Liver (tissue), 9 donors: Measurements from ENCODE around the gene MAP3K15. TPM values are rescaled to one million over a fixed set of nuclear protein-coding genes. Genes with fewer than 3 reads are reported as not detected.

Source experiments
- DNase-seq: peaks from one replicate; pipeline ENCODE4 v3.0.0-alpha.2; 2017; ENCODE audit warnings: low spot score
- H3K27ac ChIP-seq, 2 donors: one replicate each; pipeline ENCODE4 v1.7.0; 2013; ENCODE audit warnings: inconsistent platforms in 2 of 2, low read length in 2 of 2, control low read depth in 1 of 2, low read depth in 1 of 2, mild to moderate bottlenecking in 1 of 2
- H3K27me3 ChIP-seq, 4 donors: one replicate each; pipeline versions ENCODE4 v1.6.1 to v1.7.0; 2013; ENCODE audit warnings: low read length in 3 of 4, inconsistent platforms in 1 of 4, mild to moderate bottlenecking in 1 of 4, moderate library complexity in 1 of 4; ENCODE audit not compliant: control insufficient read depth in 4 of 4, insufficient read depth in 4 of 4
- H3K36me3 ChIP-seq, 4 donors: one replicate each; pipeline versions ENCODE4 v1.6.1 to v1.7.0; 2013; ENCODE audit warnings: low read length in 3 of 4, mild to moderate bottlenecking in 3 of 4, low read depth in 1 of 4, moderate library complexity in 1 of 4; ENCODE audit not compliant: control insufficient read depth in 4 of 4, insufficient read depth in 3 of 4
- H3K4me1 ChIP-seq, 4 donors: one replicate each; pipeline versions ENCODE4 v1.6.1 to v1.7.0; 2013; ENCODE audit warnings: low read length in 3 of 4, mild to moderate bottlenecking in 3 of 4, moderate library complexity in 1 of 4; ENCODE audit not compliant: control insufficient read depth in 4 of 4, insufficient read depth in 4 of 4
- H3K4me3 ChIP-seq, 3 donors: one replicate each; pipeline versions ENCODE4 v1.6.1 to v1.7.0; 2013; ENCODE audit warnings: low read length in 3 of 3, control low read depth in 1 of 3, low read depth in 1 of 3, mild to moderate bottlenecking in 1 of 3
- H3K9ac ChIP-seq, 2 donors: one replicate each; pipeline ENCODE4 v1.7.0; 2013; ENCODE audit warnings: low read length in 2 of 2, mild to moderate bottlenecking in 2 of 2, moderate library complexity in 2 of 2, control low read depth in 1 of 2, low read depth in 1 of 2
- H3K9me3 ChIP-seq, 4 donors: one replicate each; pipeline versions ENCODE4 v1.6.1 to v1.7.0; 2013; ENCODE audit warnings: low read length in 3 of 4; ENCODE audit not compliant: control insufficient read depth in 4 of 4
- CTCF ChIP-seq: fragments of 150-350 bp; IDR thresholded peaks from 2 replicates; pipeline ENCODE4 v1.5.1; 2017; ENCODE audit warnings: improper control_type of control experiment, low read depth, low read length; ENCODE audit not compliant: missing input control
- EGR1 ChIP-seq, 2 donors: IDR thresholded peaks; 2 replicates each; pipeline ENCODE4 v1.6.1; 2016 to 2018; ENCODE audit warnings: antibody characterized with exemption in 2 of 2, low read depth in 2 of 2
- FOXA1 ChIP-seq: IDR thresholded peaks from 2 replicates; pipeline ENCODE4 v1.6.1; 2016; ENCODE audit warnings: antibody characterized with exemption
- FOXA2 ChIP-seq: IDR thresholded peaks from 2 replicates; pipeline ENCODE4 v1.6.1; 2016; ENCODE audit warnings: antibody characterized with exemption
- GABPA ChIP-seq, 2 donors: IDR thresholded peaks in 1 of 2; conservative IDR thresholded peaks in 1 of 2; 2 replicates each; pipeline ENCODE4 v1.6.1; 2016; ENCODE audit warnings: antibody characterized with exemption in 2 of 2, mild to moderate bottlenecking in 1 of 2, moderate library complexity in 1 of 2
- HNF4A ChIP-seq, 2 donors: conservative IDR thresholded peaks; 2 replicates each; pipeline ENCODE4 v1.6.1; 2016; ENCODE audit warnings: antibody characterized with exemption in 2 of 2, mild to moderate bottlenecking in 2 of 2
- HNF4G ChIP-seq: IDR thresholded peaks from 2 replicates; pipeline ENCODE4 v1.6.1; 2016; ENCODE audit warnings: antibody characterized with exemption
- JUND ChIP-seq, 2 donors: IDR thresholded peaks; 2 replicates each; pipeline ENCODE4 v1.6.1; 2016; ENCODE audit warnings: antibody characterized with exemption in 2 of 2
- MAX ChIP-seq: IDR thresholded peaks from 2 replicates; pipeline ENCODE4 v1.6.1; 2016; ENCODE audit warnings: antibody characterized with exemption
- NR2F2 ChIP-seq: IDR thresholded peaks from 2 replicates; pipeline ENCODE4 v1.6.1; 2016; ENCODE audit warnings: antibody characterized with exemption
- RAD21 ChIP-seq, 2 donors: IDR thresholded peaks; 2 replicates each; pipeline ENCODE4 v1.6.1; 2016; ENCODE audit warnings: antibody characterized with exemption in 2 of 2, mild to moderate bottlenecking in 2 of 2
- RXRA ChIP-seq, 2 donors: IDR thresholded peaks; 2 replicates each; pipeline ENCODE4 v1.6.1; 2017 to 2018; ENCODE audit warnings: antibody characterized with exemption in 2 of 2, mild to moderate bottlenecking in 1 of 2
- SP1 ChIP-seq: IDR thresholded peaks from 2 replicates; pipeline ENCODE4 v1.6.1; 2018; ENCODE audit warnings: antibody characterized with exemption, mild to moderate bottlenecking
- TAF1 ChIP-seq: conservative IDR thresholded peaks from 2 replicates; pipeline ENCODE4 v1.6.1; 2016; ENCODE audit warnings: antibody characterized with exemption, mild to moderate bottlenecking
- YY1 ChIP-seq: IDR thresholded peaks from 2 replicates; pipeline ENCODE4 v1.6.1; 2016; ENCODE audit warnings: antibody characterized with exemption, mild to moderate bottlenecking
- ZBTB33 ChIP-seq: IDR thresholded peaks from 2 replicates; pipeline ENCODE4 v1.6.1; 2016; ENCODE audit warnings: antibody characterized with exemption
- WGBS: extraction: QIAGEN DNeasy Blood & Tissue Kit; methylation state at CpG from one replicate; pipeline ENCODE4 v1.1.7; 2013; 5-methylcytosine and 5-hydroxymethylcytosine counted together
- polyA plus RNA-seq, 2 donors: library from polyadenylated mRNA; stranded (reverse) in 1 of 2; unstranded in 1 of 2; fragments of 200-250 nt in 1 of 2; fragments of >200 nt in 1 of 2; fragmentation: Nextera tagmentation in 1 of 2; extraction: Ambion mirVana in 1 of 2; gene quantifications; one replicate each; pipeline versions ENCODE4 v1.2.1 to v1.2.3, GENCODE V29; 2013 to 2015
- total RNA-seq, 2 donors: library from RNA; depleted of rRNA; stranded (reverse); fragments of >200 nt; gene quantifications; one replicate each; pipeline ENCODE4 v1.2.3, GENCODE V29; 2014
- TF ChIP-seq, protein P1 (sequence below): IDR thresholded peaks from 2 replicates; pipeline ENCODE4 v1.6.1; 2016; ENCODE audit warnings: antibody characterized with exemption, mild to moderate bottlenecking
- TF ChIP-seq, protein P2 (sequence below): IDR thresholded peaks from 2 replicates; pipeline ENCODE4 v1.6.1; 2016; ENCODE audit warnings: antibody characterized with exemption
- donor health status: healthy.
- donor health status: healthy.
- donor health status: healthy.
- donor health status: healthy.
- donor health status: healthy.

The MAP3K15 gene
- total and polyA plus RNA-seq, 4 donors, result 0.09 to 0.28 TPM; not detected in 2

DNA sequence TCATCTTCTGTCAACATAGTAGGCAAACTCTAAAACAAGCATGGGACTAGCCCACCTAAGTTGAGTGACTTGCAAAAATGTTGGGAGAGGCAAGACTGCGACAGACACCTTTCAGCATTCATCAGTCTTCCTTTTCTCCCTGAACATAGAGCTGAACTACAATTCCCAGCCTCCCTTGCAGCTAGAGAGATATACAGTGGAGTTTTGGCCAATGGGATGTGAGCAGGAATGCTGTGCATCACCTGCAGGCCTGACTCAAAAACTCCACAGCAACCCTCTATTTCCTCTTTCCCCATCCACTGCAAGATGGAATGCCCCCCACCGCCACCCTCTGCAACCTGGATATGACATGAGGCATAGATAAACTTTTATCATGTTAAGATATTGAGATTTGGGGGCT is 105.0 kb downstream of the MAP3K15 start:
- 95% methylated on average over 2 of the region's 2 CpGs for WGBS
- no peak overlapping the region for H3K27ac ChIP-seq
- H3K4me3 ChIP-seq, result no peak overlapping the region
- DNase-seq, result no peak
- peaks cover 0 to 4% (median 0%) of the 10 kb centered on the region in 4 donors for H3K27me3 ChIP-seq
- no peaks in the 10 kb centered on the region for H3K4me1 ChIP-seq
- TF ChIP-seq NR2F2 (no peak), SP1 (no peak), TAF1 (no peak), ZBTB33 (no peak), RXRA (IDR thresholded peaks at IDR 0.05) (no peak), JUND (IDR thresholded peaks at IDR 0.05) (no peak), FOXA1 (no peak), HNF4A (conservative IDR thresholded peaks at IDR 0.05) (no peak), YY1 (no peak)
- no peak overlapping the region for H3K9ac ChIP-seq
- H3K9me3 ChIP-seq, result peaks cover 0 to 4% (median 2%) of the 10 kb centered on the region in 4 donors
- no peaks in the 10 kb centered on the region for H3K36me3 ChIP-seq

DNA sequence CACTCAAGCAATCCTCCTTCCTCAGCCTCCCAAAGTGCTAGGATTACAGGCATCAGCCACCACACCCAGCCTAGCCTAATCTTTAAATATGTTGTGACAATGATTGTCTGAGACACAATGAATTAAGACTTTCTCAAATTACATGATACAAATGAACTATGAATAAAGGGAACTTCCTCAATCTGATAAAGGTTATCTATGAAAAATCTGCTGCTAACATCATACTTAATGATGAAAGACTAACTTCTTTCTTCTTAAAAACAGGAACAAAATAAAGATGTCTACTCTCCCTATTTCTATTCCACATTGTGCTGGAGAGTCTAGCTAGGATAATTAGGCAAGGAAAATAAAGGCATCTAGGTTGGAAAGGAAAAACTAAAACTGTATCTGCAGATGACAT is 111.6 kb downstream of the MAP3K15 start:
- H3K27ac ChIP-seq, result no peak overlapping the region
- H3K27me3 ChIP-seq, result no peaks in the 10 kb centered on the region
- TF ChIP-seq NR2F2 (no peak), HNF4G (no peak), RAD21 (IDR thresholded peaks at IDR 0.05) (no peak), FOXA1 (no peak), SP1 (no peak), RXRA (IDR thresholded peaks at IDR 0.05) (no peak), GABPA (IDR thresholded peaks at IDR 0.05 in 1 of 2, conservative IDR thresholded peaks at IDR 0.05 in 1 of 2) (no peak), FOXA2 (no peak), CTCF (no peak), YY1 (no peak), MAX (no peak), JUND (IDR thresholded peaks at IDR 0.05) (no peak), TAF1 (no peak), HNF4A (conservative IDR thresholded peaks at IDR 0.05) (no peak), EGR1 (IDR thresholded peaks at IDR 0.05; ENCODE audit: low read depth in 2 of 2) (no peak), ZBTB33 (no peak)
- TF ChIP-seq, protein P1, sequence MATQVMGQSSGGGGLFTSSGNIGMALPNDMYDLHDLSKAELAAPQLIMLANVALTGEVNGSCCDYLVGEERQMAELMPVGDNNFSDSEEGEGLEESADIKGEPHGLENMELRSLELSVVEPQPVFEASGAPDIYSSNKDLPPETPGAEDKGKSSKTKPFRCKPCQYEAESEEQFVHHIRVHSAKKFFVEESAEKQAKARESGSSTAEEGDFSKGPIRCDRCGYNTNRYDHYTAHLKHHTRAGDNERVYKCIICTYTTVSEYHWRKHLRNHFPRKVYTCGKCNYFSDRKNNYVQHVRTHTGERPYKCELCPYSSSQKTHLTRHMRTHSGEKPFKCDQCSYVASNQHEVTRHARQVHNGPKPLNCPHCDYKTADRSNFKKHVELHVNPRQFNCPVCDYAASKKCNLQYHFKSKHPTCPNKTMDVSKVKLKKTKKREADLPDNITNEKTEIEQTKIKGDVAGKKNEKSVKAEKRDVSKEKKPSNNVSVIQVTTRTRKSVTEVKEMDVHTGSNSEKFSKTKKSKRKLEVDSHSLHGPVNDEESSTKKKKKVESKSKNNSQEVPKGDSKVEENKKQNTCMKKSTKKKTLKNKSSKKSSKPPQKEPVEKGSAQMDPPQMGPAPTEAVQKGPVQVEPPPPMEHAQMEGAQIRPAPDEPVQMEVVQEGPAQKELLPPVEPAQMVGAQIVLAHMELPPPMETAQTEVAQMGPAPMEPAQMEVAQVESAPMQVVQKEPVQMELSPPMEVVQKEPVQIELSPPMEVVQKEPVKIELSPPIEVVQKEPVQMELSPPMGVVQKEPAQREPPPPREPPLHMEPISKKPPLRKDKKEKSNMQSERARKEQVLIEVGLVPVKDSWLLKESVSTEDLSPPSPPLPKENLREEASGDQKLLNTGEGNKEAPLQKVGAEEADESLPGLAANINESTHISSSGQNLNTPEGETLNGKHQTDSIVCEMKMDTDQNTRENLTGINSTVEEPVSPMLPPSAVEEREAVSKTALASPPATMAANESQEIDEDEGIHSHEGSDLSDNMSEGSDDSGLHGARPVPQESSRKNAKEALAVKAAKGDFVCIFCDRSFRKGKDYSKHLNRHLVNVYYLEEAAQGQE, result no peak
- TF ChIP-seq, protein P2, sequence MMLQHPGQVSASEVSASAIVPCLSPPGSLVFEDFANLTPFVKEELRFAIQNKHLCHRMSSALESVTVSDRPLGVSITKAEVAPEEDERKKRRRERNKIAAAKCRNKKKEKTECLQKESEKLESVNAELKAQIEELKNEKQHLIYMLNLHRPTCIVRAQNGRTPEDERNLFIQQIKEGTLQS, result no peak
- H3K4me3 ChIP-seq, result no peak overlapping the region
- no peaks in the 10 kb centered on the region for H3K36me3 ChIP-seq
- no peak overlapping the region for H3K9ac ChIP-seq
- DNase-seq, result no peak
- no peaks in the 10 kb centered on the region for H3K9me3 ChIP-seq
- no peaks in the 10 kb centered on the region for H3K4me1 ChIP-seq
